ENCODE data around the gene ANKRD45. TPM values are rescaled to one million over a fixed set of nuclear protein-coding genes. Genes with fewer than 3 reads are reported as not detected.

The ANKRD45 gene
- total RNA-seq, 3 donors from 2014 or later (not counting 1 experiment from before 2014, with no cell fraction given) = not detected

DNA sequence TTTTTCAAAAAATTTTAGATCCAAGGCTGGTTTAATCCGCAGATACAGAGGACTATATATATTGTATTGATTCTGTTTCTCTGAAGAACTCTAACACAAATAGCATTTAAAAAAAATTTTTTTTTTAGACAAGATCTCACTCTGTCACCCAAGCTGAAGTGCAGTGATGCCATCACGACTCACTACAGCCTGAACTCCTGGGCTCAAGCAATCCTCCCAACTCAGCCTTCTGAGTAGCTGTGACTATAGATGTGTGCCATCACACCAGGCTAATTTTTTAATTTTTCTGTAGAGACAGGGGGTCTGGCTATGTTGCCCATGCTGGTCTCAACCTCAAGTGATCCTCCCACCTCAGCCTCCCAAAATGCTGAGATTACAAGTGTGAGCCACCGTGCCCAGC, 3.0 kb downstream of the ANKRD45 start:
- H3K4me1 ChIP-seq (ENCODE audit: control insufficient read depth, insufficient read depth, low read length) = peaks cover 6% of the 10 kb centered on the region
- H3K27ac Mint-ChIP-seq = no peak overlapping the region
- H3K36me3 ChIP-seq (ENCODE audit: control insufficient read depth, insufficient read depth, low read length) = no peaks in the 10 kb centered on the region
- H3K4me3 ChIP-seq (ENCODE audit: low read length) = no peak overlapping the region
- peaks cover 7% of the 10 kb centered on the region for H3K36me3 Mint-ChIP-seq
- H3K27me3 ChIP-seq (ENCODE audit: control insufficient read depth, insufficient read depth, low read length) = peaks cover 10% of the 10 kb centered on the region
- ATAC-seq (no peak), DNase-seq (no peak)
- H3K9me3 ChIP-seq (ENCODE audit: control insufficient read depth, insufficient read depth, low read length) = no peaks in the 10 kb centered on the region
- WGBS (ENCODE audit: insufficient coverage) = 86% methylated on average over 2 of the region's 3 CpGs
- intact Hi-C loops (cut with micrococcal nuclease) = no loop called here
- no peaks in the 10 kb centered on the region for H3K9me3 Mint-ChIP-seq
- peaks cover 6 to 11% of the 10 kb centered on the region in 2 donors for H3K4me1 Mint-ChIP-seq
- TF ChIP-seq, protein P1, sequence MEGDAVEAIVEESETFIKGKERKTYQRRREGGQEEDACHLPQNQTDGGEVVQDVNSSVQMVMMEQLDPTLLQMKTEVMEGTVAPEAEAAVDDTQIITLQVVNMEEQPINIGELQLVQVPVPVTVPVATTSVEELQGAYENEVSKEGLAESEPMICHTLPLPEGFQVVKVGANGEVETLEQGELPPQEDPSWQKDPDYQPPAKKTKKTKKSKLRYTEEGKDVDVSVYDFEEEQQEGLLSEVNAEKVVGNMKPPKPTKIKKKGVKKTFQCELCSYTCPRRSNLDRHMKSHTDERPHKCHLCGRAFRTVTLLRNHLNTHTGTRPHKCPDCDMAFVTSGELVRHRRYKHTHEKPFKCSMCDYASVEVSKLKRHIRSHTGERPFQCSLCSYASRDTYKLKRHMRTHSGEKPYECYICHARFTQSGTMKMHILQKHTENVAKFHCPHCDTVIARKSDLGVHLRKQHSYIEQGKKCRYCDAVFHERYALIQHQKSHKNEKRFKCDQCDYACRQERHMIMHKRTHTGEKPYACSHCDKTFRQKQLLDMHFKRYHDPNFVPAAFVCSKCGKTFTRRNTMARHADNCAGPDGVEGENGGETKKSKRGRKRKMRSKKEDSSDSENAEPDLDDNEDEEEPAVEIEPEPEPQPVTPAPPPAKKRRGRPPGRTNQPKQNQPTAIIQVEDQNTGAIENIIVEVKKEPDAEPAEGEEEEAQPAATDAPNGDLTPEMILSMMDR (IDR thresholded peaks at IDR 0.05) = no peak
- no peak overlapping the region for H3K4me3 Mint-ChIP-seq
- no peak overlapping the region for H3K27ac ChIP-seq (ENCODE audit: low read length)
- H3K27me3 Mint-ChIP-seq (ENCODE audit: low read depth in 2 of 2) = peaks cover 41 to 47% of the 10 kb centered on the region in 2 donors

- Histone ChIP-seq H3K4me1 (ENCODE audit: control insufficient read depth, insufficient read depth, low read length) (no peaks in the 10 kb centered on the region), H3K27me3 (ENCODE audit: control insufficient read depth, insufficient read depth, low read length) (no peaks in the 10 kb centered on the region), H3K27ac (ENCODE audit: low read length) (no peak overlapping the region), H3K9me3 (ENCODE audit: control insufficient read depth, insufficient read depth, low read length) (no peaks in the 10 kb centered on the region), H3K36me3 (ENCODE audit: control insufficient read depth, insufficient read depth, low read length) (no peaks in the 10 kb centered on the region), H3K4me3 (ENCODE audit: low read length) (no peak overlapping the region)
- DNase-seq (no peak), ATAC-seq (no peak)
- Mint-ChIP-seq H3K9me3 (no peaks in the 10 kb centered on the region), H3K27ac (no peak overlapping the region), H3K4me1 (no peaks in the 10 kb centered on the region), H3K4me3 (no peak overlapping the region), H3K27me3 (ENCODE audit: low read depth in 2 of 2) (peaks cover 14 to 22% of the 10 kb centered on the region in 2 donors), H3K36me3 (no peaks in the 10 kb centered on the region)
- TF ChIP-seq, protein P1 (IDR thresholded peaks at IDR 0.05) = no peak
- intact Hi-C loops (cut with micrococcal nuclease) = no loop called here
- 37% methylated on average over 3 of the region's 3 CpGs for WGBS (ENCODE audit: insufficient coverage)
Observed at GRCh38 chr1:173663159-173663558, 6.5 kb downstream of the ANKRD45 start.

GRCh38 chr1:173661763-173662162, 7.9 kb downstream of the ANKRD45 start:
- ATAC-seq = no peak
- no peaks in the 10 kb centered on the region for H3K9me3 Mint-ChIP-seq

DNA sequence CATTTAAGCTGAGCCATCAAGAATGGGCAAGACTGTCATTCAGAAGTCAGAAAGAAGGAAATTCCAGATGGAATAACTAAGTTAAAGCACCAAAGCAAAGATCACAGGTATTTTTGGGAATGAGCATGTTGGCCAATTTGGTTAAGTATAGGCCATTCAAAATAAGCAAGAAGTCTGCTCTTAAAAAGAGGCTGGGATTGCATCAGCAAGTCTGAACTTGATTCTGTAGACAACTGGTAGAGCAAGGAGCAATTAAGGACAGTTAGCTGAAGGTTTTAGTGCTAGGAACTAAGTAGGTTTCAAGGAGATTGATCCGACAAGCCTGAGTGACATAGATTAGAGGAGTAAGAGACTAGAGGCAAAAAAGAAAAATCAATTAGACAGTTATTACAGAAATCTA, 8.4 kb downstream of the ANKRD45 start:
- Histone ChIP-seq H3K4me3 (ENCODE audit: low read length) (no peak overlapping the region), H3K36me3 (ENCODE audit: control insufficient read depth, insufficient read depth, low read length) (no peaks in the 10 kb centered on the region), H3K27me3 (ENCODE audit: control insufficient read depth, insufficient read depth, low read length) (no peaks in the 10 kb centered on the region), H3K4me1 (ENCODE audit: control insufficient read depth, insufficient read depth, low read length) (no peaks in the 10 kb centered on the region), H3K27ac (ENCODE audit: low read length) (no peak overlapping the region), H3K9me3 (ENCODE audit: control insufficient read depth, insufficient read depth, low read length) (no peaks in the 10 kb centered on the region)
- H3K4me3 Mint-ChIP-seq = no peak overlapping the region
- no peak for ATAC-seq
- H3K27ac Mint-ChIP-seq = no peak overlapping the region
- WGBS (ENCODE audit: insufficient coverage) = 100% methylated on average over 1 of the region's 1 CpG
- TF ChIP-seq, protein P1 (IDR thresholded peaks at IDR 0.05) = no peak
- no peaks in the 10 kb centered on the region for H3K4me1 Mint-ChIP-seq
- DNase-seq = no peak
- H3K9me3 Mint-ChIP-seq = no peaks in the 10 kb centered on the region
- peaks cover 4% of the 10 kb centered on the region for H3K36me3 Mint-ChIP-seq
- H3K27me3 Mint-ChIP-seq (ENCODE audit: low read depth in 2 of 2) = peaks cover 8 to 23% of the 10 kb centered on the region in 2 donors
- intact Hi-C loops (cut with micrococcal nuclease) = no loop called here

More at GRCh38 chr1:173661763-173662162, 7.9 kb downstream of the ANKRD45 start:
- Mint-ChIP-seq H3K4me3 (no peak overlapping the region), H3K27me3 (ENCODE audit: low read depth in 2 of 2) (peaks cover 7 to 20% of the 10 kb centered on the region in 2 donors), H3K36me3 (no peaks in the 10 kb centered on the region), H3K27ac (no peak overlapping the region), H3K4me1 (no peaks in the 10 kb centered on the region)
- no peak overlapping the region for H3K4me3 ChIP-seq (ENCODE audit: low read length)
- DNase-seq = no peak
- TF ChIP-seq, protein P1 (IDR thresholded peaks at IDR 0.05) = no peak
- WGBS (ENCODE audit: insufficient coverage) = 100% methylated on average over 1 of the region's 1 CpG
- intact Hi-C loops (cut with micrococcal nuclease) = no loop called here
- no peaks in the 10 kb centered on the region for H3K36me3 ChIP-seq (ENCODE audit: control insufficient read depth, insufficient read depth, low read length)
- no peaks in the 10 kb centered on the region for H3K4me1 ChIP-seq (ENCODE audit: control insufficient read depth, insufficient read depth, low read length)
- no peaks in the 10 kb centered on the region for H3K9me3 ChIP-seq (ENCODE audit: control insufficient read depth, insufficient read depth, low read length)
- no peak overlapping the region for H3K27ac ChIP-seq (ENCODE audit: low read length)
- no peaks in the 10 kb centered on the region for H3K27me3 ChIP-seq (ENCODE audit: control insufficient read depth, insufficient read depth, low read length)

Measured in natural killer cell (primary cell).